ENCODE data around the gene AGAP9. TPM values are rescaled to one million over a fixed set of nuclear protein-coding genes. Genes with fewer than 3 reads are reported as not detected.
"Not testable (repeated sequence)": the region's sequence is repeated elsewhere in the genome, so short reads cannot be mapped to it uniquely, and the experiment has no call there.

The AGAP9 gene
- total and polyA plus RNA-seq, 4 donors = 3.6 to 8.7 (median 5.4) TPM

GRCh38 chr10:47462577-47463358 lies 60.7 kb downstream of the AGAP9 start:
- H3K36me3 ChIP-seq (ENCODE audit: control insufficient read depth in 4 of 4, insufficient read depth in 4 of 4, low read length in 4 of 4); H3K9me3 ChIP-seq (ENCODE audit: control insufficient read depth in 4 of 4, insufficient read depth in 3 of 4, low read length in 3 of 4); H3K27me3 ChIP-seq (ENCODE audit: control insufficient read depth in 3 of 3, insufficient read depth in 3 of 3, low read length in 2 of 3); H3K4me3 ChIP-seq; H3K4me1 ChIP-seq (ENCODE audit: control insufficient read depth in 5 of 5, insufficient read depth in 5 of 5, low read length in 5 of 5); H3K9ac ChIP-seq (ENCODE audit: insufficient read depth in 1 of 2, low read length in 2 of 2); H3K27ac ChIP-seq (ENCODE audit: low read depth in 1 of 2, low read length in 1 of 2); DNase-seq: not testable (repeated sequence)
- 93 to 97% methylated on average over 3 of the region's 9 CpGs for WGBS, 2 donors
- peak; percentile 57 for ATAC-seq (ENCODE audit: insufficient read depth, low FRiP score)

DNA sequence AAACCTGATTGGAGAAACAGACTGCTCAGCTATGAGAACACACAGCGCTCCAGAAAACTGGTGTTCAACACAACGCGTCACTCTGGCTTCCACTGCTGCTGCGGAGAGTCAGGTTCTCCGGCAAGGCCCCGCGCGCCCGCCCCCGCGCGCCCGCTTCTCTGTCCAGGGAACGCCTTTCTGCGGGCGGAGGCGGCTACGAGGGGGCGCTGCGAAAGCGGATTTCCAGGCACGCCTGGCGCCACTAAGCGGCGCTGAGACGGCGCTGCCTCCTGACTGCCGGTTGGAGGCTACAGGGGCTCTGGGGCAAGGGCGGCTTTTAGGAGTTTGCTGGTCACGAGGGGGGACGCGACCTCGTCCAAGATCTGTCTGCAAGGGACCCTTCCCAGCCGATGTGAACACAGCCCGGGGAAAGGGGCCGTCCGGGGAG lies 62.2 kb downstream of the AGAP9 start:
- H3K36me3 ChIP-seq (ENCODE audit: control insufficient read depth in 4 of 4, insufficient read depth in 4 of 4, low read length in 4 of 4); H3K4me3 ChIP-seq; H3K9ac ChIP-seq (ENCODE audit: insufficient read depth in 1 of 2, low read length in 2 of 2); H3K4me1 ChIP-seq (ENCODE audit: control insufficient read depth in 5 of 5, insufficient read depth in 5 of 5, low read length in 5 of 5); H3K9me3 ChIP-seq (ENCODE audit: control insufficient read depth in 4 of 4, insufficient read depth in 3 of 4, low read length in 3 of 4); H3K27ac ChIP-seq (ENCODE audit: low read depth in 1 of 2, low read length in 1 of 2); H3K27me3 ChIP-seq (ENCODE audit: control insufficient read depth in 3 of 3, insufficient read depth in 3 of 3, low read length in 2 of 3): not testable (repeated sequence)
- 3% methylated on average over 14 to 29 of the region's 37 CpGs for WGBS, 2 donors
- DNase-seq (peak; percentile 56 to 69 (median 69)), ATAC-seq (ENCODE audit: insufficient read depth, low FRiP score) (peak; percentile 84)

DNA sequence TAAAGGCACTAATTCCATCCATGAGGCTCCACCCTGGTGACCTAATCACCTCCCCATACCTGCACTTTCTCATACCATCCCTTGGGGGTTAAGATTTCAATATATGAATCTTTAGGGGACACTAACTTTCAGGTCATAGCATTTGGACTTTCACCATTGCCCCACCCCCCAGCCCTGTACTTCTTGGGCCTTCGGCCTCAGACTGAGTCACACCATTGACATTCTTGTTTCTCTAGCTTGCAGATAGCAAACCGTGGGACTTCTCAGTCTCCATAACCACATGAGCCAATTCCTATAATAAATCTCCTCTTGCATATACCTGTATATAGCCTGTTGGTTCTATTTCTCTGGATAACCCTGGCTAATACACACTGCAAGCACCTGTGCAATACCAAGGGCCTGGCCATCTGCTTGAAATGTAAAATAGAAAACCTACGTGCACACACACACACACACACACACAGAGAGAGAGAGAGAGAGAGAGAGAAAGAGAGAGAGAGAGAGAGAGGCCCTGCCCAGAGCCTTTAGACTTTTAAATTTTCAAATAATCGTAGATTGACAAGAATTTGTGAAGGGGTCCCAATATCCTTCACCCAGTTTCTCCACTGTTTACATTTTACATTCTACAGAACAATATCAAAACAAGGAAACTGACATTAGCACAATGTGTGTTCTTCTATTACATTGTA lies 64.8 kb downstream of the AGAP9 start:
- DNase-seq (no peak), ATAC-seq (ENCODE audit: insufficient read depth, low FRiP score) (no peak)
- H3K4me1 ChIP-seq (ENCODE audit: control insufficient read depth in 5 of 5, insufficient read depth in 5 of 5, low read length in 5 of 5) = peaks cover 0 to 18% (median 0%) of the 10 kb centered on the region in 5 donors
- no peaks in the 10 kb centered on the region for H3K27me3 ChIP-seq (ENCODE audit: control insufficient read depth in 3 of 3, insufficient read depth in 3 of 3, low read length in 2 of 3)
- H3K4me3 ChIP-seq = no peak overlapping the region
- no peak overlapping the region for H3K27ac ChIP-seq (ENCODE audit: low read depth in 1 of 2, low read length in 1 of 2)
- TF ChIP-seq CTCF (IDR thresholded peaks at IDR 0.05; ENCODE audit: control extremely low read depth, extremely low read depth) = no peak
- 79 to 81% methylated on average over 4 of the region's 4 CpGs for WGBS, 2 donors
- no peak overlapping the region for H3K9ac ChIP-seq (ENCODE audit: insufficient read depth in 1 of 2, low read length in 2 of 2)
- no peaks in the 10 kb centered on the region for H3K9me3 ChIP-seq (ENCODE audit: control insufficient read depth in 4 of 4, insufficient read depth in 3 of 4, low read length in 3 of 4)
- H3K36me3 ChIP-seq (ENCODE audit: control insufficient read depth in 4 of 4, insufficient read depth in 4 of 4, low read length in 4 of 4) = no peaks in the 10 kb centered on the region

- H3K27ac ChIP-seq (ENCODE audit: low read depth in 1 of 2, low read length in 1 of 2) = no peak overlapping the region
- H3K9me3 ChIP-seq (ENCODE audit: control insufficient read depth in 4 of 4, insufficient read depth in 3 of 4, low read length in 3 of 4) = peaks cover 0 to 2% (median 0%) of the 10 kb centered on the region in 4 donors
- no peaks in the 10 kb centered on the region for H3K36me3 ChIP-seq (ENCODE audit: control insufficient read depth in 4 of 4, insufficient read depth in 4 of 4, low read length in 4 of 4)
- H3K4me3 ChIP-seq = no peak overlapping the region
- no peak overlapping the region for H3K9ac ChIP-seq (ENCODE audit: insufficient read depth in 1 of 2, low read length in 2 of 2)
- DNase-seq = no peak
- peaks cover 0 to 18% (median 3%) of the 10 kb centered on the region in 5 donors for H3K4me1 ChIP-seq (ENCODE audit: control insufficient read depth in 5 of 5, insufficient read depth in 5 of 5, low read length in 5 of 5)
- H3K27me3 ChIP-seq (ENCODE audit: control insufficient read depth in 3 of 3, insufficient read depth in 3 of 3, low read length in 2 of 3) = peaks cover 0 to 3% (median 0%) of the 10 kb centered on the region in 3 donors
- ATAC-seq (ENCODE audit: insufficient read depth, low FRiP score) = no peak
- TF ChIP-seq CTCF (IDR thresholded peaks at IDR 0.05; ENCODE audit: control extremely low read depth, extremely low read depth) = no peak
- 83 to 89% methylated on average over 1 of the region's 1 CpG for WGBS, 2 donors
These were observed 65.6 kb downstream of the AGAP9 start for GRCh38 chr10:47457826-47458225.
